LoVo (cell line): Measurements from ENCODE around the gene COG8.
A peak's percentile ranks its signal among the peaks of the same experiment; 100 is the strongest.
"Not testable (repeated sequence)": the region's sequence is repeated elsewhere in the genome, so short reads cannot be mapped to it uniquely, and the experiment has no call there.

Experiments used
- DNase-seq: peaks from one replicate; pipeline ENCODE4 v3.0.0-alpha.2; 2016; ENCODE audit warnings: low spot score

Gene COG8

GRCh38 chr16:69339289-69340094 lies at the start of gene COG8, which contains the start of gene NIP7:
COG8 (minus strand) TSS chr16:69339564; CDS start chr16:69339552, 12 bp downstream.
NIP7 (plus strand) TSS chr16:69339772; CDS start chr16:69339830, 58 bp downstream.
- peak; percentile 99 for DNase-seq

- DNase-seq: no peak
Observed at GRCh38 chr16:69386596-69386995, 47.2 kb upstream of the COG8 start.

GRCh38 chr16:69384974-69385373 lies 45.6 kb upstream of the COG8 start:
- DNase-seq: no peak

GRCh38 chr16:69382421-69382820 lies 43.1 kb upstream of the COG8 start:
- no peak for DNase-seq

GRCh38 chr16:69381231-69381630 lies 41.9 kb upstream of the COG8 start:
- no peak for DNase-seq

- DNase-seq: no peak
Observed at GRCh38 chr16:69378760-69379159, 39.4 kb upstream of the COG8 start.

- no peak for DNase-seq
Observed at GRCh38 chr16:69378036-69378435, 38.7 kb upstream of the COG8 start.

- no peak for DNase-seq
Observed at GRCh38 chr16:69376393-69377059, 37.2 kb upstream of the COG8 start.

GRCh38 chr16:69373019-69373418 lies 33.7 kb upstream of the COG8 start:
- DNase-seq: no peak

GRCh38 chr16:69371564-69371963 lies 32.2 kb upstream of the COG8 start:
- no peak for DNase-seq

GRCh38 chr16:69368866-69369265 lies 29.5 kb upstream of the COG8 start:
- DNase-seq: no peak

GRCh38 chr16:69367980-69368379 lies 28.6 kb upstream of the COG8 start:
- no peak for DNase-seq

- DNase-seq: no peak
Observed at GRCh38 chr16:69366431-69366830, 27.1 kb upstream of the COG8 start.

GRCh38 chr16:69365901-69366300 lies 26.5 kb upstream of the COG8 start:
- no peak for DNase-seq

GRCh38 chr16:69364088-69364487 lies 24.7 kb upstream of the COG8 start:
- DNase-seq: no peak

GRCh38 chr16:69363281-69363717 lies 23.9 kb upstream of the COG8 start:
- no peak for DNase-seq

- not testable (repeated sequence) for DNase-seq
Observed at GRCh38 chr16:69360070-69360469, 20.7 kb upstream of the COG8 start.

- no peak for DNase-seq
Observed at GRCh38 chr16:69351309-69352027, 12.1 kb upstream of the COG8 start, which contains the start of gene TMED6. TMED6 (minus strand) TSS chr16:69351786; CDS start chr16:69351753, 33 bp downstream.

- DNase-seq: no peak
Observed at GRCh38 chr16:69350536-69351133, 11.3 kb upstream of the COG8 start.

GRCh38 chr16:69349536-69349935 lies 10.2 kb upstream of the COG8 start:
- DNase-seq: no peak

- no peak for DNase-seq
Observed at GRCh38 chr16:69348222-69348621, 8.9 kb upstream of the COG8 start.

- DNase-seq: no peak
Observed at GRCh38 chr16:69346683-69347082, 7.3 kb upstream of the COG8 start.
